ENCODE measurements around the gene RBM43.
"Not testable (repeated sequence)": the region's sequence is repeated elsewhere in the genome, so short reads cannot be mapped to it uniquely, and the experiment has no call there.

RBM43 gene

DNA sequence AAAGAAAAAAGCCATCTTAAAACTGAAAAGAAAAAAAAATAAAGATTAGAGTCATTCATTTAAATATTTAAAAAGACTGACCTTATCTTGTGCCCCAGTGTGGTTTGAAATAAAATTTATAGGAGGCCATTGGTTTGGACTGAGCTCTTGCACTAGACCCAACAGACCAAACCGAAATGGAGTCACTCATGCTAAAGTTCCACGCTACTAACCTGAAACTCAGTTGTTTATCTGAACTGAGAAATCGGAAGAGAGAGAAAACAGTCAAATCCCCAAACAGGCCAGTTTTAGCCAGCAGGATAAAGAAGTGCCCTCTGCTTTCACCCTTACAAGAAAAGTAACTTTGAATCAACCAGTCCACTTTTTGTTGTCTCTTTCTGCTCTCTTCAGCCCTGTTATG is 18.2 kb downstream of the RBM43 start:
- Histone ChIP-seq H3K9ac (ENCODE audit: low read depth, low read length) (no peak overlapping the region), H3K4me3 (ENCODE audit: low read length) (no peak overlapping the region), H3K4me1 (ENCODE audit: insufficient read depth, low read length) (no peaks in the 10 kb centered on the region), H3K36me3 (ENCODE audit: insufficient read depth, low read length) (no peaks in the 10 kb centered on the region), H3K27ac (ENCODE audit: low read depth, low read length) (no peak overlapping the region), H3K9me3 (ENCODE audit: insufficient read depth, low read depth, low read length) (peaks cover 15% of the 10 kb centered on the region; the same call in 1 of the 2 replicates), H3K27me3 (ENCODE audit: insufficient read depth, low read length) (no peaks in the 10 kb centered on the region)
- 88% methylated on average over 3 of the region's 3 CpGs for WGBS

DNA sequence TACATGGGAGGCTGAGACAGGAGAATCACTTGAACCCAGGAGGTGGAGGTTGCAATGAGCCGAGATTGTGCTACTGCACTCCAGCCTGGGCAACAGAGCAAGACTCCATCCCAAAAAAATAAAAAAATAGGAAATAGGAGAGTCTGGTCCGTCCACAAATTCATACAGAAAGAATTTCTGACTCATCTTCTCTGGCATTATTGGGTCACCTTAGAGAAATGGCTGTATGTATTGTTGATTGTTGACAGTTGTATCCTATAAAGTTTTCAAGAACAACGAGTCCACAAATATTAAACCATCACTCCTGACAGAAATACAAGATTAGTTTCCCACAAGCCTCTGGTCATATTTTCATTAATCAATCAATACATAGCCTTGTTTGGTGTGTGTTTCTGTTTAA is 20.4 kb downstream of the RBM43 start:
- WGBS, result 90% methylated on average over 2 of the region's 3 CpGs
- no peaks in the 10 kb centered on the region for H3K9me3 ChIP-seq (ENCODE audit: insufficient read depth, low read depth, low read length)
- no peaks in the 10 kb centered on the region for H3K27me3 ChIP-seq (ENCODE audit: insufficient read depth, low read length)

DNA sequence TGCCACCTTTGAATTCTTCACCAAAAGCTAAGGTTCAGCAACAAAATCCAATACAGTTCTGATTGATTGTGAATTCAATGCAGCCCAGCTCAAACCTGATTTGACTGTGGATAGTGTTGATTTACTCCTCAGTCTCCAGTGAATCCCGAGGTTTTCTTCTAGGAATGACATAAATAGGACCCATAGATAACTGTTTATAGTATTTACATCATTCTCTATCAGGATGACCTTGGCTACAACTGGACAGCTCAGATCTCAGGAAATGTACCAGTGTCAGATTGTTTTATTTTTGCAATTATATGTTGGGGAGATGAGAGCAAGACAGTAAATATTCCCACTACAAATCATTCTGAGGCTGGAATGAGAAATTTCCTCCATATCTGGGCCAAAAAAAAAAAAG is 21.2 kb downstream of the RBM43 start:
- no peak overlapping the region for H3K9ac ChIP-seq (ENCODE audit: low read depth, low read length)
- no peaks in the 10 kb centered on the region for H3K4me1 ChIP-seq (ENCODE audit: insufficient read depth, low read length)
- H3K9me3 ChIP-seq (ENCODE audit: insufficient read depth, low read depth, low read length), result no peaks in the 10 kb centered on the region
- 90% methylated on average over 1 of the region's 1 CpG for WGBS
- no peaks in the 10 kb centered on the region for H3K36me3 ChIP-seq (ENCODE audit: insufficient read depth, low read length)
- H3K27ac ChIP-seq (ENCODE audit: low read depth, low read length), result no peak overlapping the region
- H3K4me3 ChIP-seq (ENCODE audit: low read length), result no peak overlapping the region
- no peaks in the 10 kb centered on the region for H3K27me3 ChIP-seq (ENCODE audit: insufficient read depth, low read length)

More for the DNA sequence above, 20.4 kb downstream of the RBM43 start:
- Histone ChIP-seq H3K9ac (ENCODE audit: low read depth, low read length) (no peak overlapping the region), H3K27ac (ENCODE audit: low read depth, low read length) (no peak overlapping the region), H3K4me3 (ENCODE audit: low read length) (no peak overlapping the region), H3K4me1 (ENCODE audit: insufficient read depth, low read length) (no peaks in the 10 kb centered on the region), H3K36me3 (ENCODE audit: insufficient read depth, low read length) (no peaks in the 10 kb centered on the region)

DNA sequence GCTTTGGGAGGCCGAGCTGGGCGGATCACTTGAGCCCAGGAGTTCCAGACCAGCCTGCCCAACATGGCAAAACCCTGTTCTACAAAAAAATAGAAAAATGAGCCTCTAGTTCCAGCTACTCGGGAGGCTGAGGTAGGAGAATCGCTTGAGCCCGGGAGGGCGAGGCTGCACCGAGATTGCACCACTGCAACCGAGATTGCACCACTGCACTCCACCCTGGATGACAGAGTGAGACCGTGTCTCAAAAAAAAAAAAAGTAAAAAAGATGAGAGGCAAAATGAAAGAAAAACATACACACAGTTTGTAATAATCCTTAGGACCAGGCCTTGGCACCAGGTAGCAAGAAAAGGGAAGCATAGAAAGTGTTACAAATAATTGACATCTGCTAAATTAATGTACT is 22.0 kb downstream of the RBM43 start:
- Histone ChIP-seq H3K9me3 (ENCODE audit: insufficient read depth, low read depth, low read length) (no peaks in the 10 kb centered on the region), H3K4me3 (ENCODE audit: low read length) (no peak overlapping the region), H3K27me3 (ENCODE audit: insufficient read depth, low read length) (no peaks in the 10 kb centered on the region), H3K27ac (ENCODE audit: low read depth, low read length) (no peak overlapping the region), H3K36me3 (ENCODE audit: insufficient read depth, low read length) (no peaks in the 10 kb centered on the region), H3K9ac (ENCODE audit: low read depth, low read length) (no peak overlapping the region), H3K4me1 (ENCODE audit: insufficient read depth, low read length) (no peaks in the 10 kb centered on the region)
- WGBS, result 94% methylated on average over 8 of the region's 9 CpGs

DNA sequence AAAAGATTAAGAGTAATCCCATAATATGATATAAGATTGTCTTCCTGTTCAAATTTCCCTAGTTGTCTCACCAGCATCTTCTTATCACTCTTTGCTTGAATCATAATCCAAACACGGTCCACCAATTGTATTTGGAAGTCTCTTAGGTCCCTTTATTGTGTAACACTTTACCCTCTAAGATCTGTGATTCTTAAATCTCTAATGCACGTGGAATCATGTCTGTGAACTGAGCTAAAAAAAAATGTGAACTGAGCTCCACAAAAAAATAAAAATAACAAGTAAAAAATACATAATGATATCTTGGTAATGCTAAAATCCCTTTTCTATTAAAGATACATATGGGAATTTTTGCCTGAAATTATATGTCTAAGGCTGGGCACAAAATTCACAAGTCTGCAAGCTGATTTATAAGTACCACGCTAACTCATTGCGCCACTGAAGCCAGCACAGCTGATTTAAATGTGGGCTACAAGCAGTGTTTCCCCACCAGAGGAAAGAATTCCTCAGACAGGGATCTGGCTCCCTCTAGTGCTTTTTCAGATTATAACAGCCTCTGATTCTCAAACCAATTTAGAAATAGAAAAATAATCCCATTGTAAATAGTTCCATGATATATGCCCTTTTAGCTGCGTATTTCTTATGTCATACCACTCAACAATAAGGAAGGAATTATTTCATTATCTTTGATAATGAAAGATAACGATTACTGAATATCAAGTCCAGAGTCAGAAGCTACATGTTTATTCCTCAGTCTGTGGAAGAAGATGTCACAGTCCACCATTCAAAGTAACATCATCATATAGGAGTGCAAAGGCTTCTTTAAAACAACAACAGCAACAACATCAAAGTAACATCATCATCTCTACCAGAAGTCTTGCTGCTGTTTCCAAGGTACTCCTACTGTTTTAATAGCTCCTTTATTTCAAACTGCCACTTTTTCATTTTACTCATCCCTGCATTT is 22.9 kb downstream of the RBM43 start:
- H3K9me3 ChIP-seq (ENCODE audit: insufficient read depth, low read depth, low read length), result no peaks in the 10 kb centered on the region
- no peaks in the 10 kb centered on the region for H3K27me3 ChIP-seq (ENCODE audit: insufficient read depth, low read length)
- no peak overlapping the region for H3K4me3 ChIP-seq (ENCODE audit: low read length)
- no peaks in the 10 kb centered on the region for H3K36me3 ChIP-seq (ENCODE audit: insufficient read depth, low read length)
- 61% methylated on average over 3 of the region's 6 CpGs for WGBS
- no peak overlapping the region for H3K27ac ChIP-seq (ENCODE audit: low read depth, low read length)
- no peaks in the 10 kb centered on the region for H3K4me1 ChIP-seq (ENCODE audit: insufficient read depth, low read length)
- no peak overlapping the region for H3K9ac ChIP-seq (ENCODE audit: low read depth, low read length)

DNA sequence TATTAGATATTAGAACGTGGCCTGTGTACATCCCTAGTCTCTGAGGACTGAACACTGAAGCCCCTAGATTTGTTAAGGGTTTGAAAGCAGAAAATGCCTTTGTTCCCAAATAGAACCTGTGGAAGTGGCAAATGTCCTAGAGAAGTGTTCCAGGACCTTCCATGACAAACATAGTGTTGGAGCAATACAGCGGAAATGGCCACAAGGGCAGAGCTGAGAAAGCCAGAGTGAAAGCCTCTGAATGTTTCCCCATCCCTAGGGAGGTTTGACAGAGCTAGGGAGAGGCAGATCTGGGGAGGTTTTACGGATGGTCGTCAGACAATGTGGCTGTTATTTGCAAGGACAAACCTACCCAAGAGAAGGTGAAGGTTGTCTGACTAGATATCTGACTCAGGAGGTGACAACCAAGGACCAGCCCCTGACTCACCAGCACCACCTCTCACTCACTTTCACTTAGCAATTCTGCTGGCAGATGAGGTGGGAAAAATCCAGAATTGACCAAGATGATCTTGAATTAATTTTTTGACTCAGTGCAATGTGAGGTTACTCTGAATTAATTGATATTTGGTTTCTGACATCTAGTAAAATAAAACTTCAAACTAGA is 24.1 kb downstream of the RBM43 start:
- Histone ChIP-seq H3K27ac (ENCODE audit: low read depth, low read length) (no peak overlapping the region), H3K4me1 (ENCODE audit: insufficient read depth, low read length) (no peaks in the 10 kb centered on the region), H3K9ac (ENCODE audit: low read depth, low read length) (no peak overlapping the region), H3K27me3 (ENCODE audit: insufficient read depth, low read length) (no peaks in the 10 kb centered on the region), H3K9me3 (ENCODE audit: insufficient read depth, low read depth, low read length) (no peaks in the 10 kb centered on the region), H3K36me3 (ENCODE audit: insufficient read depth, low read length) (no peaks in the 10 kb centered on the region), H3K4me3 (ENCODE audit: low read length) (no peak overlapping the region)
- WGBS, result 83% methylated on average over 4 of the region's 4 CpGs

DNA sequence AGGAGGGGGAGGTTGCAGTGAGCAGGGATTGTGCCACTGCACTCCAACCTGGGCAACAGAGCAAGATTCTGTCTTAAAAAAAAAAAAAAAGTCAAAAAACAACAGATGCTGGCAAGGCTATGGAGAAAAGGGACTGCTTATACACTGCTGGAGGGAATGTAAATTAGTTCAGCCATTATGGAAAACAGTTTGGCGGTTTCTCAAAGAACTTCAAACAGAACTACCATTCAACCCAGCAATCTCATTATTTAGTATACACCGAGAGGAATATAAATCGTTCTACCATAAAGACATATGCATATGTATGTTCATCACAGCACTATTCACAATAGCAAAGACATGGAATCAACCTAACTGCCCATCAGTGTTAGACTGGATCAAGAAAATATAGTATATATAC is 27.9 kb downstream of the RBM43 start:
- H3K9ac ChIP-seq (ENCODE audit: low read depth, low read length); H3K27ac ChIP-seq (ENCODE audit: low read depth, low read length); H3K4me1 ChIP-seq (ENCODE audit: insufficient read depth, low read length); H3K4me3 ChIP-seq (ENCODE audit: low read length); H3K36me3 ChIP-seq (ENCODE audit: insufficient read depth, low read length); H3K27me3 ChIP-seq (ENCODE audit: insufficient read depth, low read length); H3K9me3 ChIP-seq (ENCODE audit: insufficient read depth, low read depth, low read length): not testable (repeated sequence)
- WGBS, result 95% methylated on average over 3 of the region's 3 CpGs

DNA sequence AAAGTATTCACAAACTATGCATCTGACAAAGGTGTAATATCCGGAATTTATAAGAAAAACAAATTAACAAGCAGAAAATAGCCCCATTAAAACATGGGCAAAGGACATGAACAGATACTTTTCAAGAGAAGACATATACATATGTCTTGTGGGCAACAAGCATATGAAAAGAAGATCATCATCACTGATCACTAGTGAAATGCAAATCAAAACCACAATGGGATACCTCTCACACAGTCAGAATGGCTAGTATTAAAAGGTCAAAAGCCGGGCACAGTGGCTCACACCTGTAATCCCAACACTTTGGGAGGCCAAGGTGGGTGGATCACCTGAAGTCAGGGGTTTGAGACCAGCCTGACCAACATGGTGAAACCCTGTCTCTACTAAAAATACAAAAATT is 28.4 kb downstream of the RBM43 start:
- not testable (repeated sequence) for H3K9me3 ChIP-seq (ENCODE audit: insufficient read depth, low read depth, low read length); H3K27me3 ChIP-seq (ENCODE audit: insufficient read depth, low read length); H3K4me3 ChIP-seq (ENCODE audit: low read length); H3K36me3 ChIP-seq (ENCODE audit: insufficient read depth, low read length); H3K9ac ChIP-seq (ENCODE audit: low read depth, low read length); H3K4me1 ChIP-seq (ENCODE audit: insufficient read depth, low read length); H3K27ac ChIP-seq (ENCODE audit: low read depth, low read length)
- 85% methylated on average over 2 of the region's 2 CpGs for WGBS

DNA sequence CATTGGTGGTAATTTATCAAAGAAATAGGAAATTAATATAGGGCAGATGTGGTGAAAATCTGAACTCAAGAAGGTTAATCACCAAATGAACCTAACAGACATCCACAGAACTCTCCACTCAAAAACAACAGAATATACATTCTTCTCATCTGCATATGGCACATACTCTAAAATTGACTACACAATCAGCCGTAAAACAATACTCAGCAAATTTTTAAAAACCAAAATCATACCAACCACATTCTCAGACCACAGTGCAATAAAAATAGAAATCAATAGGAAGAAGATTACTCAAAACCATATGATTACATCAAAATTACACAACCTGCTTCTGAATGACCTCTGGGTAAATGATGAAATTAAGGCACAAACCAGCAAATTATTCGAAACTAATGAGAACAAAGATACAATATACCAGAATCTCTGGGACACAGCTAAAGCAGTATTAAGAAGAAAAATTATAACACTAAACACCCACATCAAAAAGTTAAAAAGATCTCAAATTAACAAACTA is 31.0 kb downstream of the RBM43 start:
- H3K27me3 ChIP-seq (ENCODE audit: insufficient read depth, low read length), result no peaks in the 10 kb centered on the region
- H3K9ac ChIP-seq (ENCODE audit: low read depth, low read length), result no peak overlapping the region
- H3K36me3 ChIP-seq (ENCODE audit: insufficient read depth, low read length), result no peaks in the 10 kb centered on the region
- H3K4me1 ChIP-seq (ENCODE audit: insufficient read depth, low read length), result no peaks in the 10 kb centered on the region
- H3K9me3 ChIP-seq (ENCODE audit: insufficient read depth, low read depth, low read length), result no peaks in the 10 kb centered on the region
- WGBS, result 95% methylated on average over 2 of the region's 2 CpGs
- H3K4me3 ChIP-seq (ENCODE audit: low read length), result no peak overlapping the region
- no peak overlapping the region for H3K27ac ChIP-seq (ENCODE audit: low read depth, low read length)

DNA sequence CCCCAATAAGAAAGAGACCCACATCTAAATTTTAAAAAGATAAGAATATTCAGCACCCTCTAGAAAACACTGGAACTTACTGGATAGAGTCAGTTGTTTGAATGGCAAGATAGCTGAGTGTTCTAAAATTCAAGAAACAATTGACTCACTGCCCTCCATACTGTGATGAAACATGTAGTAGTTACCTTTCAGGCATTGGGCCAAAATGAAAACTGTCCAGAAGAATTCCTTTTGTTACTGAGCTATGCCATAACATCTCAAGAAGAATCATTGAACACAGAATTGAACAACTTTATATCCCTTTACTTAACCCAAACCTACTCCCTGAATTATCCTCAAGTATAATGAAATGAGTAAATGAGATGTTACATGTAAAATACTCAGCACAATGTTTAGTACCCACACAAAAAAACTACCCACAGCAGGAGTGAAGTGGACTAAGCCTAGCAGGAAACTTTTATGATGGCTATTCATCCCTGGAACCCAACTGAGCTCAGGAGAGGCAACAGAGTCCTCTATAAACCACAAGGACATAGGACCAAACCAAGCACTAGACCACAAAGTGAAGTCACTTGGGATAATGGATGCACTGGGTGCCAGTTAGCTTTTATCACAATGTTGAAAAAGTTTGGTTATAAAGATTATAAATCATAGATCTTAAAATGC is 32.7 kb downstream of the RBM43 start:
- H3K9me3 ChIP-seq (ENCODE audit: insufficient read depth, low read depth, low read length), result no peaks in the 10 kb centered on the region

DNA sequence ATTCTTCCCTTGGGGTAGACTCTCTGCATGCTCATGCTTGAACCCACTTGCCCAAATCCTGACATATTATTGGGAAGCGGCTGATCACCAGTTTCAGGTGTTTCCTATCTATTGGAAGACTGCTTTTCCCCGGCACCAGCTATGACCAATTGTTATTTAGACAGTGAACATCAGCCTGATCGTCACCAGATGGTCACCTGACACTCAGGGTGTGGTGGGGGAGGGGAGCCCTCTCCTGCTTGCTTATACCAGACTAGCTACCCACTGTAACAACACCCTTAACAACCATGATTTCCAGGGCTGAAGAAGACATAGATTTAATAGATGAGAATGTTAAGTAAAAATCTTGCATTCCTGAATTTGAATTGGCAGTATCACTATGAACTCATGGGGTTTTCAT is 44.3 kb downstream of the RBM43 start:
- H3K4me3 ChIP-seq (ENCODE audit: low read length), result no peak overlapping the region
- no peak overlapping the region for H3K27ac ChIP-seq (ENCODE audit: low read depth, low read length)
- H3K27me3 ChIP-seq (ENCODE audit: insufficient read depth, low read length), result no peaks in the 10 kb centered on the region
- 91% methylated on average over 2 of the region's 3 CpGs for WGBS
- H3K36me3 ChIP-seq (ENCODE audit: insufficient read depth, low read length), result no peaks in the 10 kb centered on the region
- no peaks in the 10 kb centered on the region for H3K9me3 ChIP-seq (ENCODE audit: insufficient read depth, low read depth, low read length)
- H3K4me1 ChIP-seq (ENCODE audit: insufficient read depth, low read length), result peaks cover 6% of the 10 kb centered on the region; the same call in 1 of the 2 replicates
- peak overlapping the region; percentile 19; the same call in 1 of the 2 replicates for H3K9ac ChIP-seq (ENCODE audit: low read depth, low read length)

More for the DNA sequence above, 32.7 kb downstream of the RBM43 start:
- H3K9ac ChIP-seq (ENCODE audit: low read depth, low read length), result no peak overlapping the region
- no peak overlapping the region for H3K4me3 ChIP-seq (ENCODE audit: low read length)
- no peaks in the 10 kb centered on the region for H3K4me1 ChIP-seq (ENCODE audit: insufficient read depth, low read length)
- H3K36me3 ChIP-seq (ENCODE audit: insufficient read depth, low read length), result no peaks in the 10 kb centered on the region
- H3K27me3 ChIP-seq (ENCODE audit: insufficient read depth, low read length), result no peaks in the 10 kb centered on the region
- no peak overlapping the region for H3K27ac ChIP-seq (ENCODE audit: low read depth, low read length)

Measured in HUES64 (cell line).